ENCODE measurements around the gene LMTK2.

LMTK2 gene

GRCh38 chr7:98170966-98171365 lies 64.3 kb downstream of the LMTK2 start:
- TF ChIP-seq, protein P1, sequence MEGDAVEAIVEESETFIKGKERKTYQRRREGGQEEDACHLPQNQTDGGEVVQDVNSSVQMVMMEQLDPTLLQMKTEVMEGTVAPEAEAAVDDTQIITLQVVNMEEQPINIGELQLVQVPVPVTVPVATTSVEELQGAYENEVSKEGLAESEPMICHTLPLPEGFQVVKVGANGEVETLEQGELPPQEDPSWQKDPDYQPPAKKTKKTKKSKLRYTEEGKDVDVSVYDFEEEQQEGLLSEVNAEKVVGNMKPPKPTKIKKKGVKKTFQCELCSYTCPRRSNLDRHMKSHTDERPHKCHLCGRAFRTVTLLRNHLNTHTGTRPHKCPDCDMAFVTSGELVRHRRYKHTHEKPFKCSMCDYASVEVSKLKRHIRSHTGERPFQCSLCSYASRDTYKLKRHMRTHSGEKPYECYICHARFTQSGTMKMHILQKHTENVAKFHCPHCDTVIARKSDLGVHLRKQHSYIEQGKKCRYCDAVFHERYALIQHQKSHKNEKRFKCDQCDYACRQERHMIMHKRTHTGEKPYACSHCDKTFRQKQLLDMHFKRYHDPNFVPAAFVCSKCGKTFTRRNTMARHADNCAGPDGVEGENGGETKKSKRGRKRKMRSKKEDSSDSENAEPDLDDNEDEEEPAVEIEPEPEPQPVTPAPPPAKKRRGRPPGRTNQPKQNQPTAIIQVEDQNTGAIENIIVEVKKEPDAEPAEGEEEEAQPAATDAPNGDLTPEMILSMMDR (IDR thresholded peaks at IDR 0.05) = no peak
- Histone ChIP-seq H3K36me3 (peaks cover 17 to 43% (median 28%) of the 10 kb centered on the region in 3 donors), H3K4me3 (no peak overlapping the region), H3K27me3 (no peaks in the 10 kb centered on the region), H3K4me1 (no peaks in the 10 kb centered on the region), H3K9me3 (no peaks in the 10 kb centered on the region), H3K27ac (no peak overlapping the region)
- intact Hi-C loops (cut with DNase I; ENCODE audit: low total_unique reads) = no loop called here
- DNase-seq = no peak

- Histone ChIP-seq H3K36me3 (peaks cover 17 to 43% (median 28%) of the 10 kb centered on the region in 3 donors), H3K4me3 (no peak overlapping the region), H3K27me3 (no peaks in the 10 kb centered on the region), H3K9me3 (no peaks in the 10 kb centered on the region), H3K27ac (no peak overlapping the region), H3K4me1 (no peaks in the 10 kb centered on the region)
- TF ChIP-seq, protein P1 (IDR thresholded peaks at IDR 0.05) = no peak
- intact Hi-C loops (cut with DNase I; ENCODE audit: low total_unique reads) = no loop called here
- no peak for DNase-seq
Measured at GRCh38 chr7:98171449-98171848, 64.8 kb downstream of the LMTK2 start.

DNA sequence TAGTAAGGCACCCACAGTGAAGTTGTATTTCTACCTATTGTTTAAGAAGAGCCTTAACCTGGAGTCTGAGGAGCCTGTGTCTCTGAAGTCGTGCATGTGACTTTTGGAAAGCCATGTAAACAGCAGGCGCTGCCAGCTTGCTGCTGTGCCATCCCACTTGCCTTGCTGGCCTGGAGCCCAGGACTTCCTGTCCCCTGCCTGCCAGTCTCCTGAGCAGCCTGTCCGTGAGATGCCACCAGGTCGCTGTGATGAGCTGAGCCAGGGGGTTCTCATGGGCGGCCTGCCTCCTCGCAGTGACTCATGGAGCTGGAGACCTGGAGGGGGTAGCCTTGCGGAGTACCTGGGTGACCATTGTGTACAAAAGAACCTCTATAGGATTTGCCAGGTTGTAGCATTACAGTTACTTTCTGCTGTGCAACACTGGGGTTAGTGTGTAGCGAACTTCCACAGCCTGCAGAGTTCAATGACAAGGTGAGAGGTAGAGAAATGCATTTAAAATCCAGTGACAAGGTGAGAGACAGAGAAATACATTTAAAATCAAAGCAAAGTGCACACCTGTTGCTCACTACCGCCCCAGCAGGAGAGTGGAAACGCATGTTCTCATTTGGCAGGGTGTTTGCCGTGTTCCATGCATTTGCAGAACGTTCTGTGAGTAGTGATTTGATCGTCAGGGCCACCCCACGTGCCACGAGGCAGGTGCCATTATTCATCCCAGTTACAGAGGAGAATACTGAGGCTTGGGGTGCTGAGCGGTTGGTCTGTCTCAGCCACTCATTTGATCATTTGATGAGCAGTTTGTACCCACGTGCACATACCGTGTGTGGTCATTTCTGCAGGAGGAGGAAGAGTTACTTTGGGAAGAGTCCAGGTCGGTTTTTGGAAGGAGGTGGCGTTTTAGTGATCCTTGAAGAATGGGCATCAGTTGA lies 67.9 kb downstream of the LMTK2 start:
- Histone ChIP-seq H3K27ac (no peak overlapping the region), H3K9me3 (no peaks in the 10 kb centered on the region), H3K27me3 (no peaks in the 10 kb centered on the region), H3K36me3 (peaks cover 17 to 58% (median 35%) of the 10 kb centered on the region in 3 donors), H3K4me1 (peaks cover 0 to 4% (median 0%) of the 10 kb centered on the region in 4 donors), H3K4me3 (no peak overlapping the region)
- TF ChIP-seq, protein P1 (IDR thresholded peaks at IDR 0.05) = no peak
- intact Hi-C loops (cut with DNase I; ENCODE audit: low total_unique reads) = no loop called here
- DNase-seq = no peak

- H3K4me1 ChIP-seq = peaks cover 0 to 4% (median 0%) of the 10 kb centered on the region in 4 donors
- no peak for DNase-seq
- H3K4me3 ChIP-seq = no peak overlapping the region
- no peak overlapping the region for H3K27ac ChIP-seq
- H3K9me3 ChIP-seq = no peaks in the 10 kb centered on the region
- no peaks in the 10 kb centered on the region for H3K27me3 ChIP-seq
- TF ChIP-seq, protein P1 (IDR thresholded peaks at IDR 0.05) = no peak
- peaks cover 17 to 61% (median 40%) of the 10 kb centered on the region in 3 donors for H3K36me3 ChIP-seq
- intact Hi-C loops (cut with DNase I; ENCODE audit: low total_unique reads) = no loop called here
Measured at GRCh38 chr7:98175260-98175940, 68.7 kb downstream of the LMTK2 start.

DNA sequence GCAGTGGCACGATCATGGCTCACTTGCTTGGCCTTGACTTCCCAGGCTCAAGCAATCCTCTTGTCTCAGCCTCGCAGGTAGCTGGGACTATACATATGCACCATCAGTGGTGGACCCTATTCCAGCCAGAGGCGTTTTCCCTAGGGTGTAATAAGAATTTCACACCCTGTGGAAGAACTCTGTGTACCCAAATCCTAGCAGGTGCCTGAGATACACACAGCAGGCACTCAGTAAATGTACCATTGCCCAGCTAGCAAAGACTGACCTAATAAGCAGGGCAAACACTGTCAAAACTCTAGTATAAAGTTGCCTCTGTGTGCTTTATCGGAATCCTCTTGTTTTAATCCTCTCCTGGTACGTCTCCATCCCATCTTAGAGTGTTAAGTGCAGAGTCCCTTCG lies 70.9 kb downstream of the LMTK2 start:
- Histone ChIP-seq H3K4me3 (no peak overlapping the region), H3K27ac (no peak overlapping the region), H3K36me3 (peaks cover 4 to 45% (median 33%) of the 10 kb centered on the region in 3 donors), H3K4me1 (peaks cover 0 to 4% (median 0%) of the 10 kb centered on the region in 4 donors), H3K9me3 (no peaks in the 10 kb centered on the region), H3K27me3 (no peaks in the 10 kb centered on the region)
- TF ChIP-seq, protein P1 (IDR thresholded peaks at IDR 0.05) = no peak
- intact Hi-C loops (cut with DNase I; ENCODE audit: low total_unique reads) = no loop called here
- no peak for DNase-seq
